COLO829 (cell line): ENCODE measurements around the gene STK11IP.

Source experiments
- DNase-seq: peaks from one replicate; pipeline ENCODE4 v3.0.0; 2012; ENCODE audit warnings: low spot score

Gene STK11IP

DNA sequence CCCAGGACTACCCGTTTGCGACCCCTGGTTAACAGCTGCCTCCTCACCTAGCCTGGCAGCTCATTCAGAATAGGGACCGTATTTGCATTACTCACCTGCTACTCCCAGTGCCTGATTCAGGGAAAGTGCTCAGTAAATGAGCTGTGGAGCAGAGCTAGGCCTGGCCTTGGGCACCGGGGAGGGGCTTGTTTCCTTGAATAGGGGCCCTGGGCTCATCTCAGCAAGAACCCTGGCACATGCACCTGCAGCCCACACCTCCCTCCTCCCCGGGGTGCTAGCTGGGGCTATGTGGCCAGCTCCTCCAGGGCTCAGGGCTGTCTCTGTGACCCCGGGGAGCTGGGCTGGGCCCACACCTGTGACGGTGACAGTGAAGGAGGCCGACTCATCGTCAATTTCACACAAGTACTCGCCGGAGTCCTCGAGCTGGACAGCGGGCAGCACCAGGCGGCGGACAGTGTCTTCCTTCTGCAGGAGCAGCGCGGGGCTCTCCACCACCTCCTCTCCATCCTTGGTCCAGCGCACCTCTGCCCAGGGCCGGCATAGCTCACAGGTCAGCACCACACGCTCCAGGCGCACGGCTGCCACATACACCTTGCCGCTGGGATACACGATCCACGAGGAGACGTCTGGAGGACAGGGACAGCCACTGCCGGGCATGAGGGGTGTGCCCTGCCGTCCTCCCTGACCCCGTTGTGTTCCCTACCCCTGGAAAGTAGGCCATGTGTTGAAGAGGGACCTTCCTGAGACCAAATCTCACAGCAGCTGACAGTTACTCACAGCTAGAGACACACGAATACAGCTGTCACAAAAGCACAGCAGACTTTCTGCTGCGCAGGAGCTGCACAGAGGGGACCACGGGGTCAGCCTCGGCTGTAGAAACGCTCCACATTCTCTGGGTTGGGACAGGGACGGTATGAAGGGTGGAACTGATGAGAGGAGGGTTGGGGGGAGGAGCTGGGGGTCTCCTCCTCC, 35.3 kb upstream of the STK11IP start:
- DNase-seq, result no peak

DNA sequence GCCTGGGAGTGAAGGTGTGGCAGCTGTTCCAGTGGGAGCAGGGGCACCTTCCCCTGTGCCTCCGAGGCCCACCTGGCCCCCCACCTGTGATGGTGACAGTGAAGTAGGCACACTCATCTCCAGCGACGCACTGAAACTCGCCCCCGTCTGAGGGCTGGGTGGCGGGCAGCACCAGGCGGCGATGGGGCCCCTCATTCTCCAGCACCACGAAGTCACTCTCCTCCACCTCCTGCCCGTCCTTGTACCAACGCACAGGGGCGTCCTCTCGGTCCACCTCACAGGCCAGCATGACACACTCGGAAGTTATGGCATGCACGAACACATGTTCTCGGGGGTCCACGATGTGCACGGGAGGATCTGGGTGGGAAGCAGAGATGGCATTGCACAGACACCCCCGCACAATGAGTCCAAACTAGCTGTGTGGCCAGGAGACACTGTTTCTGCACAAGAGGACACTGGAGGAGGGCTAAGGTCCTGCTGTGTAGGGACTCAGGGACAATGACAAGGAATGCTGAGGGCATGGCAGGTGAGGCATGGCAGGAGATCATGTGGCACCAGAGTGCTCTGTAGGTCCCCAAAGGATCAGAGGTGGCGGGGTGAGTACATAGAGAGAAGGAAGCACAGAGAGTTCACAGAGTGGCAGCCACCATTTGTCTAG, 34.3 kb upstream of the STK11IP start:
- no peak for DNase-seq

- no peak for DNase-seq
Measured at GRCh38 chr2:219565130-219566080, 32.3 kb upstream of the STK11IP start.

DNA sequence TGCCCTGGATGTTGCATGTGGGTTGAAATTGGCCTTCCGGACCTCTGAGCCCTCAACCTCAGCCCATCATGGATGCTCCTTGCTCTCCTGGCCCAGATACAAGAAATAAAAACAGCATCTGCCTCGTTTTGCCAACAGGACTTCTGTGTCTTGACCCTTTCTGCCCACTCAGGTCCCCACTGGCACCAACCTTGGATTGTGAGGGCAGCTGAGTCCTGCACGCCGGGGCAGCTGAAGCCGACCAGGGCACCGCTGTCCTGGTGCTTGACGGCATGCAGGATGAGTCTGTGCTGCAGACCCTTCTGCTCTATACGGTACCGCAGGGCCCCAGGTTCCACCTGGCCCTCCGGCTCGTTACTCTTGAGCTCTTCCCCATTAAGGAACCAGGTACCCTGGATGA, 31.0 kb upstream of the STK11IP start:
- DNase-seq, result no peak

GRCh38 chr2:219567131-219567530, 30.5 kb upstream of the STK11IP start:
- DNase-seq, result no peak

GRCh38 chr2:219567791-219568361, 29.8 kb upstream of the STK11IP start:
- no peak for DNase-seq

DNA sequence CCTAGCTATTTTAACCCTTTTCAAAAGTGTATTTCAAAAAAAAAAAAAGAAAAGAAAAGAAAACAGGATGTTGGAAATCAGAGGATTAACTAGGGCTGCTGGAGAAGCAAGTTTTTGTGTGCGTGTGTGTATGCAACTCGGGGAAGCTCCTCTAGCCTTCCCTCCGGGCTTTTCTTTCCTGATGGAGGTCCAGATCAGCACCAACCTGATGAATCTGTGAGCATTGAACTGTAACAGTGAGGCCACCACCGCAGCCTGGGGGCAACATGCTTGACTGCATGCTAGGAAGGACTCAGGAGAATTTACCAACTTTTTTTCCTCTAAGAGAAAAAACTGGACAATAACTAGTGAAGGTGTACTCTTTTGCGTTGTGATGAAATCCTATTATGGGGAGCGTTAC, 28.6 kb upstream of the STK11IP start:
- DNase-seq, result no peak

- DNase-seq, result no peak
Measured at GRCh38 chr2:219569635-219570034, 28.0 kb upstream of the STK11IP start.

DNA sequence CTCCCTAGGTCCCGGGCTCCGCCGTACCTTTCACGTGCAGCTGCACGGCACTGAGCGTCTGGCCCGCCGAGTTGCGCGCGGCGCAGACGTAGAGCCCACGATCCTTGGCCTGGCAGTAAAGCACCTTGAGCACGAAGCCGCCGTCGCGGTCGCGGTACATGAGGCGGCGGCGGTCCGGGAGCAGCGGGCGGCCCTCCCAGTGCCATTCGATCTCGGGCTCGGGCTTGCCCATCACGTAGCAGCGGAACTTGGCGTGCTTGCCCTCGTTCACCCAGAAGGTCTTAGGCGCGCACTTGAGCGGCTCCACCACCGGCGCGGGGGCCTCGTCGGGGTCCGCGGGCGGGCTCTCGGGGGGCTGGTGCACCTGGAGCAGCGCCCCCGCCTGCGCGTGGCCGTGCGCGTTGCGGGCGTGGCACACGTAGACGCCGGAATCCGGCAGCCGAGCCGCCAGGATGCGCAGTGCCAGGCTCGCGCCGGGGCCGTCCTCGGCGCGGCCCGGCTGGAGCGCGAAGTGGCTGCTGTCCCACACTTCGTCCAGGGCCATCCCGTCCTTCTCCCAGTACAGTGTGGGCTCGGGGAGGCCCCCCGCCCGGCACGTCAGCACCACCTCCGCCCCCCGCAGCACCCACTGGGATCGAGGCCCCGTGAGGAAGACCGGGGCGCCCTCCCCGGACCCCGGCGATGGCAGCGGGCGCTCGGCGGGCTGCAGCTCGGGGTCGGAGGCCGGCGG, 27.3 kb upstream of the STK11IP start:
- DNase-seq, result no peak

GRCh38 chr2:219570924-219571310, 26.7 kb upstream of the STK11IP start:
- DNase-seq, result no peak

- DNase-seq, result peak; percentile 53
Measured at GRCh38 chr2:219571311-219572236, 26.1 kb upstream of the STK11IP start, which contains the start of gene OBSL1. Gene OBSL1, minus strand, starts transcription at chr2:219571539. Its CDS starts 307 bp downstream, at chr2:219571232.

DNA sequence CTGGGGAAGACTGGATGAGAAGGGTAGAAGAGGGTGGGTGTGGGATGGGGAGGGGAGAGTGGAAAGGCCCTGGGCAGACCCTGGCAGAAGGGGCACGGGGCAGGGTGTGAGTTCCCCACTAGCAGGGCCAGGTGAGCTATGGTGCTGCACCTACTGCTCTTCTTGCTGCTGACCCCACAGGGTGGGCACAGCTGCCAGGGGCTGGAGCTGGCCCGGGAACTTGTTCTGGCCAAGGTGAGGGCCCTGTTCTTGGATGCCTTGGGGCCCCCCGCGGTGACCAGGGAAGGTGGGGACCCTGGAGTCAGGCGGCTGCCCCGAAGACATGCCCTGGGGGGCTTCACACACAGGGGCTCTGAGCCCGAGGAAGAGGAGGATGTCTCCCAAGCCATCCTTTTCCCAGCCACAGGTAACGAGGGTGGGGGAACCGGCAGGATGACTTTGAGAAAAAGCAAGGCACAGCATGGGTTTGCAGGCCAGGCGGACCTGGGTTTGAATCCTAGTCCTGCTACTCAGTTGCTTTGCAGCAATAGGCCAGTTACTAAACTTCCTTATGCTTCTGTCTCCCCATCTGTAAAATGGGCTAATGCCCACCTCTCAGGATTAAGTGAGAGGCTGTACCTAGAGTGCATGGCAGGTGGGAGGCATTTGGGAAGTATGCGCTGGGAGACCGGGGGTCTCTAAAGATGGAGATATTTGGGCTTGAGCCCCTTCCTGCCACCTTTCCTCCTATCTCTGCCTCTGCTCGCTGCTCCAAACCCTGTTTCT, 25.2 kb upstream of the STK11IP start, which contains the start of gene INHA:
Gene INHA, plus strand, starts transcription at position 74 of the 765 bp plus-strand sequence. Its CDS starts 65 bp downstream, at position 139.
- no peak for DNase-seq

GRCh38 chr2:219573166-219573565, 24.5 kb upstream of the STK11IP start:
- no peak for DNase-seq

- DNase-seq, result no peak
Measured at GRCh38 chr2:219574484-219575311, 23.0 kb upstream of the STK11IP start.

- no peak for DNase-seq
Measured at GRCh38 chr2:219575566-219576504, 21.8 kb upstream of the STK11IP start.

GRCh38 chr2:219576505-219577388, 20.9 kb upstream of the STK11IP start:
- peak; percentile 79 for DNase-seq
